BJ (cell line): Measurements from ENCODE around the gene PFN3. TPM values are rescaled to one million over a fixed set of nuclear protein-coding genes. Genes with fewer than 3 reads are reported as not detected.

ENCODE experiments used
- CTCF ChIA-PET: fragments of 350-600 bp; formaldehyde crosslinking; extraction: SDS; loops from one replicate; lab custom pipeline; 2021; ENCODE audit warnings: antibody characterized with exemption, inconsistent platforms; lab: Yijun Ruan, JAX
- POLR2A ChIA-PET: fragments of 300-600 bp; sonication (Branson Sonifier 250); formaldehyde crosslinking; extraction: SDS; loops from one replicate; lab custom pipeline; 2021; ENCODE audit warnings: antibody characterized with exemption; lab: Charles Lee
- DNase-seq: peaks from one replicate; pipeline ENCODE4 v3.0.0-alpha.2; 2011; ENCODE audit warnings: low read depth
- H3K27me3 ChIP-seq: 2 replicates; pipeline ENCODE4 v1.6.0; 2011; ENCODE audit warnings: low read length; ENCODE audit not compliant: control insufficient read depth, insufficient read depth
- H3K36me3 ChIP-seq: 2 replicates; pipeline ENCODE4 v1.5.1; 2011; ENCODE audit warnings: low read length; ENCODE audit not compliant: control insufficient read depth, insufficient read depth
- H3K4me3 ChIP-seq: 2 replicates; pipeline ENCODE4 v1.5.1; 2011; ENCODE audit warnings: low read depth, mild to moderate bottlenecking, control low read depth, low read length
- polyA plus RNA-seq: library from polyadenylated mRNA; depleted of rRNA; stranded (reverse); fragments of >200 nt; gene quantifications from 2 replicates; pipeline ENCODE4 v1.2.3, GENCODE V29; 2011
- TF ChIP-seq, protein P1 (sequence below): IDR thresholded peaks from 2 replicates; pipeline ENCODE4 v1.5.1; 2011; ENCODE audit warnings: low read depth, mild to moderate bottlenecking, control low read depth, inconsistent platforms, low read length, moderate library complexity; ENCODE audit not compliant: insufficient read depth

PFN3 gene
- polyA plus RNA-seq, 1 experiment = not detected

- no peak overlapping the region for H3K4me3 ChIP-seq
- TF ChIP-seq, protein P1, sequence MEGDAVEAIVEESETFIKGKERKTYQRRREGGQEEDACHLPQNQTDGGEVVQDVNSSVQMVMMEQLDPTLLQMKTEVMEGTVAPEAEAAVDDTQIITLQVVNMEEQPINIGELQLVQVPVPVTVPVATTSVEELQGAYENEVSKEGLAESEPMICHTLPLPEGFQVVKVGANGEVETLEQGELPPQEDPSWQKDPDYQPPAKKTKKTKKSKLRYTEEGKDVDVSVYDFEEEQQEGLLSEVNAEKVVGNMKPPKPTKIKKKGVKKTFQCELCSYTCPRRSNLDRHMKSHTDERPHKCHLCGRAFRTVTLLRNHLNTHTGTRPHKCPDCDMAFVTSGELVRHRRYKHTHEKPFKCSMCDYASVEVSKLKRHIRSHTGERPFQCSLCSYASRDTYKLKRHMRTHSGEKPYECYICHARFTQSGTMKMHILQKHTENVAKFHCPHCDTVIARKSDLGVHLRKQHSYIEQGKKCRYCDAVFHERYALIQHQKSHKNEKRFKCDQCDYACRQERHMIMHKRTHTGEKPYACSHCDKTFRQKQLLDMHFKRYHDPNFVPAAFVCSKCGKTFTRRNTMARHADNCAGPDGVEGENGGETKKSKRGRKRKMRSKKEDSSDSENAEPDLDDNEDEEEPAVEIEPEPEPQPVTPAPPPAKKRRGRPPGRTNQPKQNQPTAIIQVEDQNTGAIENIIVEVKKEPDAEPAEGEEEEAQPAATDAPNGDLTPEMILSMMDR = no peak
- ChIA-PET POLR2A (no interaction called here), CTCF (interaction anchor here (0.9 to 1.3 kb wide), 3 partner anchors 14 to 45 kb away, joined by 3 to 5 read pairs (median 3); no protein-coding TSS in a partner anchor)
- peaks cover 5% of the 10 kb centered on the region for H3K27me3 ChIP-seq
- DNase-seq = no peak
- no peaks in the 10 kb centered on the region; the same call in 1 of the 2 replicates for H3K36me3 ChIP-seq
Observed at GRCh38 chr5:177354711-177355110, 45.8 kb downstream of the PFN3 start.

DNA sequence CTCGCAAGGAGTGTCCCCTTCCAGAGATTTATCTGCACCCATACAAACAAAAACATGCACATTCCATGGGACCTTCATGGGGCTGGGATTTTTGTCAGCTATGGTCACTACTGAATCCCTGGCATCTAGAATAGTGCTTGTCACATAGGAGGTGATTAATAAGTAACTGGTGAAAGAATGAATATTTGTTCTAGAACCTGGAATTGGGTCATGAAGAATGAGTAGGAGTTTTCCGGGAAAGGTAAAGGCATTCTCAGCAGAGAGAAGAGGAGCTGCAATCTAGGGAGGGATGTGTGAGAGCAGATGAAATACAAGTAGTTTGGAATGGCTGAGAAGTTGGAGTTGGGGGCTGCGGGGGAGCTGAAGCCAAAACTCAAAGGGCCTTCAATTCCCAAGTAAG, 46.2 kb downstream of the PFN3 start:
- TF ChIP-seq, protein P1 = no peak
- Histone ChIP-seq H3K27me3 (peaks cover 5% of the 10 kb centered on the region), H3K36me3 (no peaks in the 10 kb centered on the region; the same call in 1 of the 2 replicates), H3K4me3 (no peak overlapping the region)
- no peak for DNase-seq
- POLR2A ChIA-PET = no interaction called here
- CTCF ChIA-PET = interaction anchor here (0.9 to 1.3 kb wide), 2 partner anchors 15 to 45 kb away, joined by 3 to 5 read pairs; no protein-coding TSS in a partner anchor

DNA sequence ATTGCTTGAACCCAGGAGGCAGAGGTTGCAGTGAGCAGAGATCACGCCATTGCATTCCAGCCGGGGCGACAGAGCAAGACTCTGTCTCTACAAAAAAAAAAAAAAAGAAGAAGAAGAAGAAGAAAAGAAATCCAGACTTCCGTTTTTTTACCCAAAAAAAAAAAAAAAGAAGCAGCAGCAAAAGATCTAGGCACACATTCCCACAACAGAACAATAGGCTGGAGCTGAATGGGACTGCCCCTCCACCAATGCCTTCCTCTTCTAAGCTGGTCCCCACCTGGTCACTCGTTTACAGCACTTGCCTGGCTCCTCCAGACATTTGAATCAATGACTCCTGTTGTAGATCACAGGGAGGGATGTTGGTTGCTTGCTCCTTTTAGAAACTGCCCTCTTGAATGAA, 47.4 kb downstream of the PFN3 start:
- Histone ChIP-seq H3K36me3 (peaks cover 3% of the 10 kb centered on the region), H3K27me3 (peaks cover 5% of the 10 kb centered on the region), H3K4me3 (no peak overlapping the region)
- ChIA-PET CTCF (interaction anchor here (0.8 to 1.8 kb wide), 3 partner anchors 8 to 37 kb away, joined by 3 to 5 read pairs (median 3); no protein-coding TSS in a partner anchor), POLR2A (no interaction called here)
- DNase-seq = no peak
- TF ChIP-seq, protein P1 = no peak

- TF ChIP-seq, protein P1 = no peak
- ChIA-PET CTCF (interaction anchor here (0.6 to 1.8 kb wide), 13 partner anchors 10 to 869 kb away, joined by 3 to 9 read pairs (median 3); no protein-coding TSS in a partner anchor), POLR2A (no interaction called here)
- H3K4me3 ChIP-seq = peak within 1 kb of the TSS; percentile 98
- peaks cover 3% of the 10 kb centered on the region for H3K36me3 ChIP-seq
- DNase-seq = peak; percentile 76
- 0 out of 2 replicates have a peak, but pooled peaks cover 2% of the 10 kb centered on the region for H3K27me3 ChIP-seq
Observed at GRCh38 chr5:177351392-177352329, 48.8 kb downstream of the PFN3 start, which contains the start of gene LMAN2. Gene LMAN2 (minus strand): TSS chr5:177351668. CDS start chr5:177351647, 21 bp downstream.
